Esophagus (tissue), 2 donors: Measurements from ENCODE around the gene EBLN1. TPM values are rescaled to one million over a fixed set of nuclear protein-coding genes. Genes with fewer than 3 reads are reported as not detected.

Experiments used
- H3K27ac ChIP-seq, 2 donors: one replicate each; pipeline ENCODE4 v1.5.1; 2013; ENCODE audit warnings: low read depth in 2 of 2, mild to moderate bottlenecking in 2 of 2, inconsistent platforms in 1 of 2, low read length in 1 of 2, moderate library complexity in 1 of 2
- H3K27me3 ChIP-seq, 2 donors: one replicate each; pipeline ENCODE4 v1.6.1; 2013; ENCODE audit warnings: low read length in 2 of 2, control low read depth in 1 of 2, mild to moderate bottlenecking in 1 of 2; ENCODE audit not compliant: insufficient read depth in 2 of 2, control insufficient read depth in 1 of 2
- H3K36me3 ChIP-seq, 2 donors: one replicate each; pipeline ENCODE4 v1.6.1; 2013; ENCODE audit warnings: low read length in 1 of 2; ENCODE audit not compliant: control insufficient read depth in 2 of 2, insufficient read depth in 2 of 2
- H3K4me1 ChIP-seq, 2 donors: one replicate each; pipeline ENCODE4 v1.6.1; 2013; ENCODE audit warnings: low read length in 1 of 2; ENCODE audit not compliant: control insufficient read depth in 2 of 2, insufficient read depth in 2 of 2
- H3K4me3 ChIP-seq, 2 donors: one replicate each; pipeline ENCODE4 v1.5.1; 2013; ENCODE audit warnings: low read length in 2 of 2, mild to moderate bottlenecking in 2 of 2, low read depth in 1 of 2, moderate library complexity in 1 of 2
- H3K9me3 ChIP-seq, 2 donors: one replicate each; pipeline ENCODE4 v1.6.1; 2013; ENCODE audit warnings: mild to moderate bottlenecking in 2 of 2, low read depth in 1 of 2, low read length in 1 of 2, moderate library complexity in 1 of 2; ENCODE audit not compliant: control insufficient read depth in 2 of 2, insufficient read depth in 1 of 2
- WGBS, 2 donors: extraction: QIAGEN DNeasy Blood & Tissue Kit; methylation state at CpG; one replicate each; pipeline ENCODE4 v1.1.7; 2013; 5-methylcytosine and 5-hydroxymethylcytosine counted together
- polyA plus RNA-seq, 2 donors: library from polyadenylated mRNA; stranded (reverse); fragments of 200-250 nt; gene quantifications; one replicate each; pipeline ENCODE4 v1.2.3, GENCODE V29; 2013
- donor health status: healthy with polysubstance abuse.
- donor health status: Bipolar disorder and iron deficiency.

EBLN1 gene
- polyA plus RNA-seq, 2 donors, result not detected

- Histone ChIP-seq H3K4me1 (no peaks in the 10 kb centered on the region), H3K27me3 (no peaks in the 10 kb centered on the region), H3K36me3 (no peaks in the 10 kb centered on the region), H3K4me3 (no peak overlapping the region), H3K27ac (no peak overlapping the region), H3K9me3 (no peaks in the 10 kb centered on the region)
- 31 to 40% methylated on average over 2 of the region's 2 CpGs for WGBS, 2 donors
Measured at GRCh38 chr10:22193945-22194344, 23.9 kb downstream of the EBLN1 start.

GRCh38 chr10:22185586-22185985 lies 32.2 kb downstream of the EBLN1 start:
- WGBS, 2 donors, result 80 to 86% methylated on average over 4 of the region's 4 CpGs
- Histone ChIP-seq H3K4me1 (no peaks in the 10 kb centered on the region), H3K36me3 (no peaks in the 10 kb centered on the region)

GRCh38 chr10:22183771-22184461 lies 33.9 kb downstream of the EBLN1 start:
- no peaks in the 10 kb centered on the region for H3K9me3 ChIP-seq
- 80 to 81% methylated on average over 5 of the region's 5 CpGs for WGBS, 2 donors
- no peaks in the 10 kb centered on the region for H3K27me3 ChIP-seq
- H3K4me3 ChIP-seq, result no peak overlapping the region
- H3K36me3 ChIP-seq, result no peaks in the 10 kb centered on the region
- no peak overlapping the region for H3K27ac ChIP-seq
- H3K4me1 ChIP-seq, result no peaks in the 10 kb centered on the region

More at GRCh38 chr10:22185586-22185985, 32.2 kb downstream of the EBLN1 start:
- no peak overlapping the region for H3K27ac ChIP-seq
- H3K4me3 ChIP-seq, result no peak overlapping the region
- H3K9me3 ChIP-seq, result no peaks in the 10 kb centered on the region
- H3K27me3 ChIP-seq, result no peaks in the 10 kb centered on the region

- Histone ChIP-seq H3K36me3 (no peaks in the 10 kb centered on the region), H3K4me3 (no peak overlapping the region), H3K4me1 (no peaks in the 10 kb centered on the region), H3K27me3 (no peaks in the 10 kb centered on the region), H3K9me3 (no peaks in the 10 kb centered on the region), H3K27ac (no peak overlapping the region)
- WGBS, 2 donors, result 80 to 82% methylated on average over 2 of the region's 2 CpGs
Measured at GRCh38 chr10:22180724-22181123, 37.1 kb downstream of the EBLN1 start.

GRCh38 chr10:22174442-22174841 lies 43.4 kb downstream of the EBLN1 start:
- Histone ChIP-seq H3K4me3 (no peak overlapping the region), H3K36me3 (no peaks in the 10 kb centered on the region), H3K27ac (no peak overlapping the region), H3K9me3 (no peaks in the 10 kb centered on the region), H3K27me3 (no peaks in the 10 kb centered on the region), H3K4me1 (no peaks in the 10 kb centered on the region)

GRCh38 chr10:22171131-22171530 lies 46.7 kb downstream of the EBLN1 start:
- Histone ChIP-seq H3K4me3 (no peak overlapping the region), H3K27me3 (no peaks in the 10 kb centered on the region), H3K4me1 (no peaks in the 10 kb centered on the region), H3K36me3 (no peaks in the 10 kb centered on the region), H3K27ac (no peak overlapping the region), H3K9me3 (no peaks in the 10 kb centered on the region)
- WGBS, 2 donors, result 87 to 96% methylated on average over 1 of the region's 1 CpG

- H3K27me3 ChIP-seq, result no peaks in the 10 kb centered on the region
- no peak overlapping the region for H3K4me3 ChIP-seq
- no peak overlapping the region for H3K27ac ChIP-seq
- no peaks in the 10 kb centered on the region for H3K4me1 ChIP-seq
- no peaks in the 10 kb centered on the region for H3K36me3 ChIP-seq
- no peaks in the 10 kb centered on the region for H3K9me3 ChIP-seq
Measured at GRCh38 chr10:22170582-22170981, 47.2 kb downstream of the EBLN1 start.

- WGBS, 2 donors, result 78 to 85% methylated on average over 2 of the region's 2 CpGs
- Histone ChIP-seq H3K4me1 (no peaks in the 10 kb centered on the region), H3K36me3 (no peaks in the 10 kb centered on the region)
Measured at GRCh38 chr10:22159979-22160378, 57.8 kb downstream of the EBLN1 start.

GRCh38 chr10:22159180-22159579 lies 58.6 kb downstream of the EBLN1 start:
- H3K4me1 ChIP-seq, result no peaks in the 10 kb centered on the region
- 67% methylated on average over 3 of the region's 3 CpGs for WGBS, 2 donors
- H3K9me3 ChIP-seq, result no peaks in the 10 kb centered on the region
- H3K4me3 ChIP-seq, result no peak overlapping the region
- H3K27ac ChIP-seq, result no peak overlapping the region
- H3K27me3 ChIP-seq, result no peaks in the 10 kb centered on the region
- no peaks in the 10 kb centered on the region for H3K36me3 ChIP-seq

More at GRCh38 chr10:22159979-22160378, 57.8 kb downstream of the EBLN1 start:
- Histone ChIP-seq H3K27ac (no peak overlapping the region), H3K27me3 (no peaks in the 10 kb centered on the region), H3K9me3 (no peaks in the 10 kb centered on the region), H3K4me3 (no peak overlapping the region)
